NCI-H510A (cell line): ENCODE measurements around the gene NEK2.
A peak's percentile ranks its signal among the peaks of the same experiment; 100 is the strongest.
"Not testable (repeated sequence)": the region's sequence is repeated elsewhere in the genome, so short reads cannot be mapped to it uniquely, and the experiment has no call there.

ENCODE experiments used
- DNase-seq: peaks from one replicate; lab custom pipeline; 2025; lab: John Stamatoyannopoulos, UW

Gene NEK2

DNA sequence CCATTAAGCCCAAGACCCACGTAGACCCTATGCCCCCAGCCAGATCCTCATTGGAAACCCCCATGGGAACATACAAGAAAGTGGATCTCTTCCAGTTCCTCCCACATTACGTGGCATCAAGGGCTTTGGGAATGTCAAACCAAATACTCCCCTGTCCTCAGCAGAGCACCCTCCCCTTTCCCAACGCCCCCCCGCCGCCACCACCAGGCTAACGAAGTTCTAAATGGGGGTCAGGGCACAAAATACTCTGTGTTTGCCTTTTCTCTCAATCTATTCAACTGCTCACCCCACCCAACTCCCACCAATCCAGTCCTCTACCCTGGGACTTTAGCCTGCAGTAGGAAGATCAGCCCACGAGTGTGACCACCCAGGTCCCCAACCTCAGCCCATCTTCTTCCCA, 24.5 kb downstream of the NEK2 start:
- DNase-seq: no peak

DNA sequence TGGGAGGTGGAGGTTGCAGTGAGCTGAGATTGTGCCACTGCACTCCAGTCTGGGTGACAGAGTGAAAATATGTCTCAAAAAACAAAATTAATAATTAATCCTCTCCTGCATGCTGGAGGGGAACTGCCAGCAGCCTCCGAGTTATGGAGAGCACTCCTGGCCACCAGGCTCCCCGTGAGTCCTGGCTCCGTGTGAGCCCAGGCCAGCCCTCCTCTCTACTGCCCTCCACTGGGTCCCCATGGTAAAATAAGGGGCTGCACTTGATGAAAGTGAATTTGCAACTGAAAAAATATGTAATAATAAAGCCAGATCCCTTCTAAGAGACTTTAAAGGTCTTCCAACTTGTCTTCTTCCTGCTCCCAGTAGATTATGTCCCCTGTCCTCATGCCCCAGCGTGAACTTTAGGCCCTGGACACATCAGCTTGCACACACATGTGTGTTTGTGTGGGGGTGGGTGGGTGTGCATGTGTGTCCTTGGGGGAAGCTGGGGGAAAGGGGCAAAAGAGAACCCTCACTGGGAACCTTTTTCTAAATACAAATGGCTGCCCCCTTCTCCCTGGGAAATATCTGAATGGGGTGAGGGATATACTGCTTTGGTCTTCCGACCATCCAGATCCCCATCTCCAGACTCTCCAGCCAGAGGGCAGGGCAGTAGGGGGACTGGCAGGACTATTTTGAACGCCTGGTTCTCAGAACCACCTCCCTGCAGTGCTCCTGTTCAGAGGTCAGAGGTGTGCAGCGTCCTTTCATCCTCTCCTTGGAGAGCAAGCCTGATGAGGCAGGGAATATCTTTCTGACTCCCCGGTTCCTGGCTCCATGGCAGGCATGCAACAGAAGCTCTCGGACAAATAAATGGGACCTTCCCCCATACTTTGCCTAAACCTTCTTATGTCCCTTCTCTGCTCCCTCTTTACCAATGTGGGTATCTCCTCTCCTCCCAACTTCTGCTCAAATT, 26.2 kb downstream of the NEK2 start:
- no peak for DNase-seq

DNA sequence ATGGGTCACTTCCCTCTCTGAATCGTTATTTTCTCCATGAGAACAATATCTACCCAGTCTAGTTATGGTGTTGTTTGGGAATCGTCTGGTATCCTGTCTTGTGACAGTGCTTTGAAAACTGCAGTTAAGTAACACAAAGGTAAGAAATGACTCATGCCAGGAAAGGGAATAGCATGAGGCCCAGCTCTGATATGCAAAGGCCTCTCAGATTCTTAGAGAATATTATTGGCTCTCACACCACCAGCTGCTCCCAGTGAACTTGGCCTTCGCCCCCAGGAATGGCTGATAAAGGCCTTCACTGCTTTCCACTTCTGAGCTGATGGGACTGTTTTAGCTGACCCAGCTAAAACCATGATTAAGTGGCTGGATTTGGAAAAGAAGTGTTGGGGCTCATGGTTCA, 27.1 kb downstream of the NEK2 start:
- no peak for DNase-seq

DNA sequence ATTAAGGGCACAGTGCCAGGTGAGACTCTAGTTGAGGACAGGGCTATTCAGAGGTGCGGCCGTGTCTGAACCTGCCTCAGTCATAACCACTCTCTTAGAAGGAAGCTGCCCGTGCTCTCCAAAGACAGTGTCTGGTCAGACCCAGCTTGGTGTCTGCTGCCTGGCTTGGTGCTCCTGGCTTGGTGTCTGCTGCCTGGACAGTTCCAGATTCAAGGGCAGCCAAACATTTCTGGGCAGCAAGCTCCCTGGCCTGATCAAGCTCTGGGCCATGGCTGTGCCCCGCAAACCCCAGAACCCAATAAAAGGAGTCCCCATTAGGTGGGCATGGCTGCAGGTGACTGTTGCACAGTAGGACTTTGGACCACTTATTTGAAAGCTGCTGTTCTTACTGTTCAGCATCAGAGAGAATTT, 27.7 kb downstream of the NEK2 start:
- DNase-seq: no peak

DNA sequence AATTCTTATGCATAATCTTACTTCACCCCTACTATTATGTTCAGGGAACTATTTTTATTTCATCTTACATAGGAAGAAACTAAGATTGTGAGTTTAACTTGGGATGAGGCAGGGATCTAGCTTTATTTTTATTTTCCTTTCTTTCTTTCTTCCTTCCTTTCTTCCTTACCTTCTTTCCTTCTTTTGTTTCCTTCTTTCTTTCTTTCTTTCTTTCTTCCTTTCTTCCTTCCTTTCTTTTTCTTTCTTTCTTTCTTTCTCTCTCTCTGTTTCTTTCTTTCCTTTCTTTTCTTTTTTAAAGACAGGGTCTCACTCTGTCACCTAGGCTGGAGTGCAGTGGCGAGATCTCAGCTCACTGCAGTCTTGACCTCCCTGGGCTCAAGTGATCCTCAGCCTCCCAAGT, 28.9 kb downstream of the NEK2 start:
- no peak for DNase-seq

DNA sequence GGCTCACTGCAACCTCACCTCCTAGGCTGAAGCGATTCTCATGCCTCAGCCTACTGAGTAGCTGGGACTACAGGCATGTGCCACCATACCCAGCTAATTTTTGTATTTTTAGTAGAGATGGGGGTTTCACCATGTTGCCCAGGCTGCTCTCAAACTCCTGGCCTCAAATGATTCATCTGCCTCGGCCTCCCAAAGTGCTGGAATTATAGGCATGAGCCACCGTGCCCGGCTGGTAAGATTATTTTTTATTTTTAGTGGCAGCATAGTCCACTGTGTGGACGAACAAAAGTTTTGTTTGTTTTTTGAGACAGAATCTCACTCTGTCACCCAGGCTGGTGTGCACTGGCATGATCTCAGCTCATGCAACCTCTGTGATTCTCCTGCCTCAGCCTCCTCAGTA, 29.8 kb downstream of the NEK2 start:
- DNase-seq: not testable (repeated sequence)

DNA sequence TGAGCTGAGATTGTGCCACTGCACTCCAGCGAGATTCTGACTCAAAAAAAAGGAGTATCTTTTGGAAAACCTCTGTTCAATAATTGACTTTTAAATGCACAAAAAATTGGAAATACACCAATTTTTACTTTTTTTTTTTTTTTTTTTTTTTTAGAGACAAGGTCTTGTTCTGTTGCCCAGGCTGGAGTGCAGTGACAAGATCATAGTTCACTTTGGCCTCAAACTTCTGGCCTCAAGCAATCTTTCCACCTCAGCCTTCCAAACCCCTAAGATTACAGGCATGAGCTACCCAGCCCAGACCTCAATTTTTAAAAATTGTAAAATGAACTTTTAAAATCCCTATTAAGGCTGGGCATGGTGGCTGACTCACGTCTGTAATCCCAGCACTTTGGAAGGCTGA, 30.8 kb downstream of the NEK2 start:
- no peak for DNase-seq

DNA sequence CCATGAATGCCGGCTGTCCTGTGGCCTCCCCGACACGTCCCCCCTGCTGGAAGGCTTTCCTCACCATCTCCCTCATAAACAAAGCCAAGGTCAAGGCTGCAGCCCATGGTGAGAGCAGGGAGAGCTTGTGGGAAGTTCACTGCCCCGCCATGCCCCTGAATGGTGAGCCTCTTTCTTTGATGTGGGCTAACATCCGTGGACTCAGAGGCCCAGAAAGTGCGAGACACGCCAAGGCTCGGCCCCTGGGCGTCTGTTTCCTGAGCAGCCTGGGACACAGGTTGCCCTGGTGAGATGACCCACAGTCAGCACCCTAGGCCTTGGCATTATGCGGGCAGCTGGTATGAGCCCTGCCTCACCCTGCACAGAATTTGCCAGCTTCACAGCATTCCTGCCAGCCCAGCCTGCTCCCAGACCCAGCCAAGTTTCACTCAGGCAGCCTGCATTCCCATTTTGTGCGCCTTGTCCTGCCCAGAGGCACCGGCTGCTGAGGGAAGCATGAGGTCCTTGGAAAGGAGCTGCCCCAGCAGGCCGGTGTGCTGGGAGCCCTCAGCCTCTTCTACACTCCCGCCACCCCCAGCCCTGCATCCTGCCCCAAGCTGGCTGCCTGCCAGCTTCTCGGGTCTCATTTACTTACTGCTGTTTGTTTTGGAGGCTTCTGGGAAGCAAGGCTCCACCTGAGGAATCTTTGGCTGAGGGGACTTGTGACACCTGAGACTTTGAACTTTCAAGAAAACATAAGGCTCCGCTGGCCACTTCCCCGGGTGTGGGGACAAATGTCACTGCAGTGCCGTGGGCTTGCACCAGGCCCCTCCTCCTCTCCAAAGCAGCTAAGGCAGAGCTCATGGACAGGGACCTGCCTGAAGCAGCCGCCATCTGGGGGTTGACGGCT, 31.9 kb downstream of the NEK2 start:
- DNase-seq: peak; percentile 85

DNA sequence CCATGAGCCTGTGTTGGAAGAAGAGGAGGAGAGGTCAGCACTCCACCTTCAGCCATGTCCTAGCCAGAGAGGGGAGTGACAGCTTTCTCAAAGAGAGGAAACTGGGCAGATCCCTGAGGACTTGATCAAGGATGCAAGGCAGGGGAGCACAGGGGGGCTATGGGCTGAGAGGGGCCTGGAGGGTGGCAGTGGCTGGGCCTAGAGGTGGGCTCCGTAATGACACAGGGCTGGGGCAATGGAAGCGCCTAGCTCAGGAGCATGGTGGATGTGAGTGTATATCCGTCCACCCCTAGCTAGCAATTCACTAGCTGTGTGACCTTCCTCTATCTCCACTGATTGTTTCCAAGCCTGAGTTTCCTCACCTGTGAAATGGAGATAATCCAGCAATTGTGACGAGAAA, 32.6 kb downstream of the NEK2 start:
- no peak for DNase-seq

DNA sequence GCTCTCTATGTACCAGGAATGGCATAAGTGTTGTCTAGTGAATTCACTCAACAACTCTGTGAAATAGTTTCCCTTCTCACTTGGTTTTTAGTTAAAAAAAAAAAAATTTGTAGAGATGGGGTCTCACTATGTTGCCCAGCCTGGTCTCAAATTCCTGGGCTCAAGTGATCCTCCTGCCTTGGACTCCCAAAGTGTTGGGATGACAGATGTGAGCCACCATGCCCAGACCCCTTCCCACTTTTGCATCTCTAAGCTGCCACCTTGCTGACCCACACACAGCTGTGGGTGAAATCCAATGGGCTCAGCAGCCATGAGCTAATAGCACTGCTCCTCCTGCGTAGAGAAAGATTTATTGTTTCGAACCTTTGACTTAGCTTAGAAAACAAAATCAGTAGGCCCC, 33.5 kb downstream of the NEK2 start:
- no peak for DNase-seq

DNA sequence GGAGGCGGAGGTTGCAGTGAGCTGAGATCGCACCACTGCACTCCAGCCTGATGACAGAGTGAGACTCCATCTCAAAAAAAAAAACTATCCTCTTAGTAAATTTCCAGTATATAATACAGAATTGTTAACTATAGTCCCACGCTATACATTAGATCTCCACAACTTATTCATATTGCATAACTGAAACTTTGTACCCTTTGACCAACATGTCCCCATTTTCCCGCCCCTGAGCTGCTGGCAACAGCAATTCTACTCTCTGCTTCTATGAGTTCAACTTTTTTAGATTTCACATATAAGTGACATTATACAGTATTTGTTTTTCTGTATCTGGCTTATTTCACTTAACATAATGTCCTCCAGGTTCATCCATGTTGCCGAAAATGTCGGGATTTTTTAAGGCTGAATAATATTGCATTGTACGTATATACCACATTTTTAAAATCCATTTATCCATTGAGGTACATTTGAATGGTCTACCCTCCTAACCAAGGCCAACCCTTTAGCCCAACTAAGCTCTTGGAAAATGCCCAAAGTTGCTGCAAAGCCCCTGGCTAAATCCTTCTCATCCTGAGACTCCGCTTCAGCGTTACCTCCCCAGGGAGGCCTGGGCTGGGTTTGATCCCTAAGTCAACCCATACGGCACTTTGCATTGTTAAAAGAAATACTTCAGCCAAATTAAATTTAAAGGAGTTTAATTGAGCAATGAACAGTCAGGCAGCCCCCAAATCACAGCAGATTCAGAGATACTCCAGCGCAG, 34.2 kb downstream of the NEK2 start:
- no peak for DNase-seq

DNA sequence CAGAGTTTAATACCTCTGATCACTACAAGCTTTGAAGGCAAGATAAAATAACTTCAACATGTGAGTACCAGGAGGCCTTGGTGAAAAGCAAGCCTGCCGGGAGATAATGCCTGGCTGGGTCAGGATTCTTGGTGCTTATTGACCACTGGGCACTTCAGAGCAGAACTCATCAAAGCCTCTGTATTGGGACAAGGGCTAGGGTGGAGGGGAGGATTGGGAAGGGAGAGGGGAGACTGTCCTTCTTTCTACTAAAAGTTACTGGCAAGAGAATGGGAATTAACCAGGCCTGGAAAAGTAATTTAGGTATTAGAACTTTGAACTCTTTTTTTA, 35.2 kb downstream of the NEK2 start:
- no peak for DNase-seq

DNA sequence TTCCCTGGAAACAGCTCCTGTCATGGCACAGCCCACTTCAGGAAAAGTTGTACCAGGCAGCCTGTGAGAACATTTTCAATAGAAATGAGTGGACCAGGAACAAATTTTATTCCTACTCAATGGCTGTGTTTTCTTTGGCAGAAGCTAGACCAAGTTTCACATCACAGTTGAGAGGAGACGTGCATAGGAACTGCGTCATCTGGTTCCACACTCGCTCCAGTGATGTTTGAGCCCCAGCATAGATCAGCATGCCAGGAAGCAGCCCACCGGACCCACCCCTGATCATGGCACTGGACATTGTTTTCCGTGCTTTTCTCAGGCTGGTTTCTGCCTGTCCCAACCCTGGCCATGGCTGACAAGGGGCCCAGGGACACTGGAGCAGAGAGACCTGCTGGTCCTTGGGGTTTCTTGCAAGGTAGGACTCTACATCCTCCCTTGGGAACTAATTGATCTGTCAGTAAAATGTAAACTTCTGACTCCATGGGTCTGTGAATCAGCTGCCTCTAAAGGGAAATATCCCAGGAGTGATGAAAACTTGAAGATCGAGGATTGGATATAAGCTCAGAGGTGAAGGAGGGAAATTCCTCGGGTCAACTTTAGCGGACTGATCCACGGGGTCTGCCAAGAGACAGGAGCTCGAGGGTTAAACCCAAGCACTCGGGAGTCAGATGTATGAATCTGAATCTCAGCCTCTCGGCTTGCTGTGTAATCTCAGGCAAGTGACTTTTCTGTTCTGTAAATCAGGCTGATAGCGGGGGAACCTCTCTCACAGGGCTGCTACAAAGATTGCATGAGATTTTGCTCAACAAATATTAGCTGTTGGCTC, 35.7 kb downstream of the NEK2 start:
- no peak for DNase-seq

DNA sequence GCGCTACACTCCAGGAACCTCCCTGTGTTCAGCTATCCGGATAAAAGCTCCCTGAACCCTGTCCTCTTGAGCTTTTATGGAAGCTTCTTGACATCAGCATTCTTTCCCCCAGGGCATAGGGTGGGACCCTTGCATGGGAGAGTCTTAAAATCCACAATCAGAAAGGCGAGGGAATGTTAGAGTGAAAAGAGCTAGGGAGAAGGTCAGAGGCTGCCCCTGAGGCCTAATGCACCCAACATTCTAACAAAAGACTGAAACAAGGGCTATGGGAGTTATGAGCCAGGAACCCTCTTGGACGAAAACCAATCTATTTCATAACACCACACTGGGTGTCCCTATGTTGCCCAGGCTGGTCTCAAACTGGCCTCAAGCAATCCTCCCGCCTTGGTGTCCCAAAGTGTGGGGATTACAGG, 36.7 kb downstream of the NEK2 start:
- DNase-seq: no peak

DNA sequence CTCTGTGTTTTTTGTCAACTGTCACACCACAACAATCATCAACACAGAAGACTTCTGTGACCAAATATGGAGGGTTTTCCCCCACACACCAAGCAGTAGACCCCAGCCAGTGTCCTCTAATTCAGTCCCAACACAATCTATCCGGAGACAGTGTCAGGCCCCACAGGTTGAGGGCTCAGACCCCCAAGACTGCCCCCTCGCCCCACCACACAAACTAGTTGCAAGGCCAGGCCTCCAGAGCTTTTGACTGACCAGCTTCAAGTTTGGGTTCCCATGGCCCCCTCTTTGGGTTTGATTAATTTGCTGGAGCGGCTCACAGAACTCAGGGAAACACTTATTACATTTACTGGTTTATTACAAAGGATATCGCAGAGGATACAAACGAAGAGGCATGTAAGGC, 37.2 kb downstream of the NEK2 start:
- DNase-seq: no peak

DNA sequence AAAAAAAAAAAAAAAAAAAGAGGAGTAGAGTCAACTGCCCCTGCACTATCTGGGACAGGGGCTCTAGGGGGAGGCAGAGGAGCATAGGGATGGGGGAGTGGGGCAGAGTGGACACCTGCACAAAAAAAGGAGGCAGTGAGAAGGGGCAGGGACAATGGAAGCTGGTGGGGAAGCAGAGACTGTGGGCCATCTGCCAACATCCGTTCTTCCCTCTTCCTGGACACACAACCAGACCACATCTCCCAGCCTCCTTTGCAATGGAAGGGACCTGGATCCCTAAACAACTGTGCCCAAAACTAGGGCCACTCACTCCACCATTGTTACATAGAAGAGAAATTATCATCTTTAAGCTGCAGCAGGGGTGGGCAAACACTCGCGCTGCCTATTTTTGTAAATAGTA, 38.4 kb downstream of the NEK2 start:
- DNase-seq: no peak

DNA sequence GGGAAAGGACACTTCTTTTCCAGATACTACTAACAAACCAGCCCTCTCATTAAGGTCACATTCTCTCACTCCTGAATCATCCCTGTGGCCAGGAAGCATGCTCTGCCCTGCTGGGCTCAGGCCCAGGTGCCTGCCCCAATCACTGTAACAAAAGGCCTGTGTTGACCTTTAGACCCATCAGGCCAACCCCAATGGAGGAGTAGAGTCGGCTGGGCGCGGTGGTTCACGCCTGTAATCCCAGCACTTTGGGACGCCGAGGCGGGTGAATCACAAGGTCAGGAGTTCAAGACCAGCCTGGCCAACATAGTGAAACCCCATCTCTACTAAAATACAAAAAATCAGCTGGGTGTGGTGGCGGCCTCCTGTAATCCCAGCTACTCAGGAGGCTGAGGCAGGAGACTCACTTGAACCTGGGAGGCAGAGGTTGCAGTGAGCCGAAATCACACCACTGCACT, 38.8 kb downstream of the NEK2 start:
- not testable (repeated sequence) for DNase-seq

DNA sequence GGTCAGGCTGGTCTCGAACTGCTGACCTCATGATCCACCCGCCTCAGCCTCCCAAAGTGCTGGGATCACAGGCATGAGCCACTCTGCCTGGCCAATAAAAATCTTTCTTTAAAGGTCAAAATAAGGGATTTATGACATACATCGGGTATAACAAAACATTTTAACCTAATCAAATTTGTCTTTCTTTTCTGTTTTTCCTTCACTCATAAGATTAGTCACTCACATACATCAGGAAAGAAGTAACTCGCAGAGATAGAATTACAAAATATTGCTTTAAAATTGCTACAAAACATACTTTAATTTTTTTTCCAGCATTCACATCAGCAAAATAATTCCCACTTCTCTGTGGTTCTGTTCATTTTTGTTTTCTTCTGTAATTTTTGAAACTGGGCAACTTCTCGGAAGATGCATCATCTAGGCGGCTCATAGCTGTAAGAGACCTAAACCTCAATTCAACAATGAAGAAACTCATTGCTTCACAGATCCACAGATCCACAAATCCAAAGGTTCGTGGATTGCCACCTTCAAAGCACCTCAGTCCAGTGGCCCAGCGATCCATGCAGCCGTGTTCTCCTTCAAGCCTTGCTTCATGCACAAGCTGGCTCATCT, 39.7 kb downstream of the NEK2 start:
- DNase-seq: no peak

DNA sequence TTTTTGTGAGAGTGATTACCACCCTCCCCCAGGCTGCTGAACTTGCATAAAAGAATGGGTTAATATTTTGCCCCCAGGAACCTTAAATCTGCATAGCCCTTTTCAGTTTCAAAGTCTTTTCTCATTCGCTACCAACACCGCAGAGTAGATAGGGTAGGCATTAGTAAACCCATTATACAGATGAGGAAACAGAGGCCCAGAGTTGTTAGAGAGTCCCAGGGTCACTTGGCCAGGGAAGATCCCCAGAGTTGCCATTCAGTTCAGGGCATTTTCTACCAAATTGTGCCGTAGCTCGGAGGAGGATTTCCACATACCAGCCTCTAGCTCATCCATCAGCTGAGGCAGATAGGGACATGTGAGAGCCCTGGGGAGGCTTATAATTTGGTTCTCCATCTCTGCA, 40.5 kb downstream of the NEK2 start:
- no peak for DNase-seq

DNA sequence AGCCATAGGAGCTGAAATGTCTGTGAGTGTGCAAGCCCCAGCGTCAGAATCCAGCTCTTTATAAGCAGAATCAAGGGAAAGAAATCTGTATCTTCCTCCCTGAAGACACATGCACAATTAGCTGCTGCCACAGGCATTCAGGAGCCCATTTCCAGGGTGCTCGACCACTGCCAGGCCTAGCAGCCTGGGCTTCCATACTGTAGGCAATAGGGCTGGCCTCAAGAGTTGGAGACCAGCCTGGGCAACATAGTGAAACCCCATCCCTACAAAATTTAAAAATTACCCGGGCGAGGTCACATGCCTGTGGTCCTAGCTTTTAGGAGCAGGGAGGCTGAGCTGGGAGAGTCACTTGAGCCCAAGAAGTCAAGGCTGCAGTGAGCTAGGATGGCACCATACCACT, 41.0 kb downstream of the NEK2 start:
- no peak for DNase-seq

DNA sequence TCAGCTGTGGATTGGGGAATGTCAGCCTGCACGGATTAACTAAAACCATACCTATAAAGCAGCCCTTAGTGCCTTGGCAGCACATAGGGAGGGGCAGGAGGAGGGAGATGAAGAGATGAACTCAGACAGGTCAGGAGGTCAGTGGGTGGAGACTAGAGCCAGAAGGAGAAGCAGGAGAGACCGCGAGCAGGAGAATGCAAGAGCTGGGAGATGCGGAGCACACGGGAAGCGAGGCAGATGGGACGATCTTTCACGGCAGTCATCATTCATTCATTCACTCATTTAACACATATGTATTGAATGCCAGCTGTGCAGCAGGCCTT, 41.9 kb downstream of the NEK2 start:
- no peak for DNase-seq
